Stimulated activated CD8-positive, alpha-beta memory T cell treated with anti-CD3 and anti-CD28 coated beads, Interleukin-15, amount 100 ng/mL, for 48 hours (primary cell): ENCODE results near the gene PTPN4.
A peak's percentile ranks its signal among the peaks of the same experiment; 100 is the strongest.

Source experiments
- DNase-seq, 2 donors: peaks; one replicate each; pipeline ENCODE4 v3.0.0-alpha.2; 2020; ENCODE audit warnings: low read depth in 2 of 2

PTPN4 gene

GRCh38 chr2:119808516-119809147 is 48.9 kb downstream of the PTPN4 start:
- no peak for DNase-seq

GRCh38 chr2:119809339-119810048 is 49.8 kb downstream of the PTPN4 start:
- no peak for DNase-seq

- no peak for DNase-seq
Observed at GRCh38 chr2:119810049-119810630, 50.4 kb downstream of the PTPN4 start.

- no peak for DNase-seq
Observed at GRCh38 chr2:119814216-119814615, 54.5 kb downstream of the PTPN4 start.

- DNase-seq, result no peak
Observed at GRCh38 chr2:119818792-119819191, 59.1 kb downstream of the PTPN4 start.

GRCh38 chr2:119819846-119820245 is 60.1 kb downstream of the PTPN4 start:
- DNase-seq, result no peak

- DNase-seq, result no peak
Observed at GRCh38 chr2:119820275-119820674, 60.6 kb downstream of the PTPN4 start.

GRCh38 chr2:119821266-119821665 is 61.5 kb downstream of the PTPN4 start:
- peak in 1 of 2 donors; percentile 12 for DNase-seq

GRCh38 chr2:119823734-119824334 is 64.1 kb downstream of the PTPN4 start:
- no peak for DNase-seq

- DNase-seq, result peak in 1 of 2 donors; percentile 10
Observed at GRCh38 chr2:119826370-119826961, 66.7 kb downstream of the PTPN4 start.

GRCh38 chr2:119827866-119828507 is 68.3 kb downstream of the PTPN4 start:
- DNase-seq, result no peak

GRCh38 chr2:119836455-119837142 is 76.9 kb downstream of the PTPN4 start:
- DNase-seq, result no peak

GRCh38 chr2:119837350-119837749 is 77.6 kb downstream of the PTPN4 start:
- DNase-seq, result no peak

GRCh38 chr2:119837759-119838158 is 78.0 kb downstream of the PTPN4 start:
- no peak for DNase-seq

GRCh38 chr2:119838179-119838578 is 78.5 kb downstream of the PTPN4 start:
- no peak for DNase-seq

- DNase-seq, result no peak
Observed at GRCh38 chr2:119841550-119841949, 81.8 kb downstream of the PTPN4 start.

- no peak for DNase-seq
Observed at GRCh38 chr2:119846021-119846420, 86.3 kb downstream of the PTPN4 start.

GRCh38 chr2:119849838-119850565 is 90.3 kb downstream of the PTPN4 start:
- no peak for DNase-seq

- no peak for DNase-seq
Observed at GRCh38 chr2:119852214-119852613, 92.5 kb downstream of the PTPN4 start.

- no peak for DNase-seq
Observed at GRCh38 chr2:119853777-119854399, 94.2 kb downstream of the PTPN4 start.
